ENCODE data around the gene TAS2R8.

The TAS2R8 gene

DNA sequence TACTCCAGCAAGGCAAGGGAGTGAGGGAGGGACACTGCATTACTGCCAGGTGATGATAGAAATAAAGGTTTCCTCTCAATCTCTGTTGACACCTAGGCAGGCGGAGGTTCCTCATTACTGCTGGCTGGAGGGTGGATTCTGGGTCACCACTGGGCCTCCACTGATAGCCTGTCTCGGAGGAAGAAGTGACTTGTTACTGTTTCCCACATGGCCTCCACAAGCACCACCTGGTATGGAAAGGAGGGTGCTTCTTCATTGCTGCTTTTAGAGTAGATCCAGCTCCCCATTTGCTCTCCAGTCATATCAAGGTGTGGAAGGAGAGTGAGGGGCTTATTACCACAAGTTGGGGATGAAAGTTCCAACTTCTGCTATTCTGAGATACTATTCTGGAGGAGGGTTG is 35.8 kb upstream of the TAS2R8 start:
- TF ChIP-seq, protein P1, sequence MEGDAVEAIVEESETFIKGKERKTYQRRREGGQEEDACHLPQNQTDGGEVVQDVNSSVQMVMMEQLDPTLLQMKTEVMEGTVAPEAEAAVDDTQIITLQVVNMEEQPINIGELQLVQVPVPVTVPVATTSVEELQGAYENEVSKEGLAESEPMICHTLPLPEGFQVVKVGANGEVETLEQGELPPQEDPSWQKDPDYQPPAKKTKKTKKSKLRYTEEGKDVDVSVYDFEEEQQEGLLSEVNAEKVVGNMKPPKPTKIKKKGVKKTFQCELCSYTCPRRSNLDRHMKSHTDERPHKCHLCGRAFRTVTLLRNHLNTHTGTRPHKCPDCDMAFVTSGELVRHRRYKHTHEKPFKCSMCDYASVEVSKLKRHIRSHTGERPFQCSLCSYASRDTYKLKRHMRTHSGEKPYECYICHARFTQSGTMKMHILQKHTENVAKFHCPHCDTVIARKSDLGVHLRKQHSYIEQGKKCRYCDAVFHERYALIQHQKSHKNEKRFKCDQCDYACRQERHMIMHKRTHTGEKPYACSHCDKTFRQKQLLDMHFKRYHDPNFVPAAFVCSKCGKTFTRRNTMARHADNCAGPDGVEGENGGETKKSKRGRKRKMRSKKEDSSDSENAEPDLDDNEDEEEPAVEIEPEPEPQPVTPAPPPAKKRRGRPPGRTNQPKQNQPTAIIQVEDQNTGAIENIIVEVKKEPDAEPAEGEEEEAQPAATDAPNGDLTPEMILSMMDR (IDR thresholded peaks at IDR 0.05; ENCODE audit: control extremely low read depth, extremely low read depth, low read depth, missing control alignments), result no peak
- DNase-seq (ENCODE audit: extremely low spot score), result no peak
- CTCF ChIA-PET, result no interaction called here
- POLR2A ChIA-PET, result no interaction called here

DNA sequence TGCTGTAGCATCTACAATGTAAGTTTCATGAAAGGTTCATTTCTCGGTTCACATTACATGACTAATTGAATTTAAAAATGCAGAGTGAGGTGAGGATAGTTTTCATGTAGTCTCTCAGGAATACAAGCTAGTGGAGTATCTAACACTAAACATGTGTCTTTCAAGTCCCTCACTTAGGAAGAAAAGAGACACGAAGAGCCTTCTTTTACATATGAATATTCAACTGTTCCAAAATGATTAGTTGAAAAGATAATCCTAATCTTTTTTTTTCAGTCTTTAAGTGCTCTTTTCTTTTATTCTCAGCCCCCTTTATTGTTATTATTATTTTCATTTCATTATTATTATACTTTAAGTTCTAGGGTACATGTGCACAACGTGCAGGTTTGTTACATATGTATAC is 31.4 kb upstream of the TAS2R8 start:
- TF ChIP-seq, protein P1 (IDR thresholded peaks at IDR 0.05; ENCODE audit: control extremely low read depth, extremely low read depth, low read depth, missing control alignments), result no peak
- no peak for DNase-seq (ENCODE audit: extremely low spot score)
- ChIA-PET CTCF (no interaction called here), POLR2A (no interaction called here)

DNA sequence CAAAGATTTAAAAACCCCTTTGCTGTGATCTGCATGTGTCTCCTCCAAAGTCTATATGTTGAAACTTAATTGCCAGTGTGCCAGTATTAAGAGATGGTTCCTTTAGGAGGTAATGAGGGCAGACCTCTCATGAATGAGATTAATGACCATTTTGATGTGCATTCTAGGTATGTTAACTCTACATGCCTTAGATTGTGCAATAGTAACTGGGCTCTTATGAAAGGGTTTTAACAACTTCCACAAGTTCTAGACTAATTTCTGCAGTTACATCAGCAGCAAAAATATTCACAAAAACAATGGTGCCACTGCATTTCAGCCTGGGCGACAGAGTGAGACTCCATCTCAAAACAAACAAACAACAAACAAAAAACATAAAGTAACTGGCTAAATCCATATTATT is 22.9 kb upstream of the TAS2R8 start:
- DNase-seq (ENCODE audit: extremely low spot score), result no peak
- POLR2A ChIA-PET, result no interaction called here
- TF ChIP-seq, protein P1 (IDR thresholded peaks at IDR 0.05; ENCODE audit: control extremely low read depth, extremely low read depth, low read depth, missing control alignments), result no peak
- CTCF ChIA-PET, result no interaction called here

DNA sequence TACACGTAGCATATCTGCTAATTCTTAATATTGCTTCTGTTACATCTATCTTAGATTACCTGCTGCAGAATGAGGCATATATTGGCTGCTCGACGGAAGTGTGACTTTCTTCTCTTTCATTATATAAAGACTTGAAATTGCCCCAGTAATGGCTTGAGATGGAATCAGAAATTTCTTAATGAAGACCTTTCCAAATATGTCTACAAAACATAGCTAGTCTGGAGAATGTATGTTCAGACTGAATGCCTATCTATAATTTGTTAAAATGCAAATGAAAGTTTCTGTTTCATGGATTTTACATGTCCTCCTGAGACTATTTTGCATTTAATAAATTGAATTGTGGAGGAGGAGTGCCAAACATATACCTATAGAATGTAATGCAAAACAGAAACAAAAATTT is 19.2 kb upstream of the TAS2R8 start, which contains the start of gene TAS2R10:
TAS2R10 (minus strand) TSS at position 101 of the 400 bp plus-strand sequence; CDS start at position 12, 89 bp downstream.
- CTCF ChIA-PET, result interaction anchor here (1.1 to 1.6 kb wide), 2 partner anchors 10 to 28 kb away, joined by 4 read pairs; no protein-coding TSS in a partner anchor
- POLR2A ChIA-PET, result no interaction called here
- no peak for DNase-seq (ENCODE audit: extremely low spot score)
- TF ChIP-seq, protein P1 (IDR thresholded peaks at IDR 0.05; ENCODE audit: control extremely low read depth, extremely low read depth, low read depth, missing control alignments), result no peak

DNA sequence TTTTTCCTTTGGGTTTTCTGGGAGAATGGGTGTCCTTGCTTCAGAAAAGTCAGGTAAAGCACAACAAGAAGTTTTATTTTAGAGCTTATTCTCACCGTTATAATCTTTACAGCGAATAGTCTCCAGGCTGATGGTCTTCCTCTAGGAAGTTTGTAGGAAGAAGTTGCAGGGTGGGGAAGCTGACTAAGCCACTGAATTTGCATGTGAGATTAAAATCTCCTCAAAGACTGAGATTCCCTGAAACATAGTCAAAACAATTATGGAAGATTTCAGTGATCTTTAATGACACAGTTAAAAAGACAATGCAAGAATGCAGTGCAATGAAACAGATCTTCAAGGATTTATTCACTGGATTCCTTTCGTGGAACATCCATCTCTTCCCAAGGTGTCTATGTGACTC is 17.9 kb upstream of the TAS2R8 start:
- ChIA-PET POLR2A (no interaction called here), CTCF (interaction anchor here (1.6 kb wide), 1 partner anchor 29 kb away, joined by 4 read pairs; no protein-coding TSS in a partner anchor)
- DNase-seq (ENCODE audit: extremely low spot score), result no peak
- TF ChIP-seq, protein P1 (IDR thresholded peaks at IDR 0.05; ENCODE audit: control extremely low read depth, extremely low read depth, low read depth, missing control alignments), result no peak

DNA sequence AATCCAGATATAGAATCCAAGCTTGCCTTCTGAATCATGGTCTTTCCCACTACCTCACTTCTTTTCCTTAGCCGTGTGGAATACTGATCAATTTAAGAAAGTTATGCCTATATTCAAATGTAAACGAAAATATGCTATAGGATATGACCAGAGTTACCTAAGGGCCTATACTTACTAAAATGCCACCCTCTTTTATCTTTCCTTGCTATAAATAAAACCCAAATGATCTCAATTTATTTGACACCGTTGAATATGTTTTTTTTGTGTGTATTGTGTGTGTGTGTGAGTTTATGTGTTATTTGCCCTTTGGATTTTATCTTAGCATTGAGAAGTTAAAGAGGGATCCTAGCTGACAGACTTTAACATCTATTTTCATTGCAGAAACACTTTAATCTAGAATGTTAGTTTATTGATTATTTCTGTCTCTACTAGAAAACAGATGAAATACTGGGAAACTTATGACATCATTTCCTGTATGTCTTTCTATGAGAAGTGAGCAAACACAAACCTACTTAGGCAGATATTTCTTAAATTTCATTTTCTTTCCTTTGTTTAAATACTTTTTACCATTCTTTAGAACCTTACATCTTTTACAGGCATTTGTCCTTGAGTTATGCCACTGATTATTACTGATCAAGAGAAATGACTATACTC is 4.9 kb upstream of the TAS2R8 start:
- CTCF ChIA-PET, result no interaction called here
- POLR2A ChIA-PET, result no interaction called here
- no peak for DNase-seq (ENCODE audit: extremely low spot score)
- TF ChIP-seq, protein P1 (IDR thresholded peaks at IDR 0.05; ENCODE audit: control extremely low read depth, extremely low read depth, low read depth, missing control alignments), result no peak

Data from GM10248 (cell line).